Tibial nerve (tissue), 4 donors: ENCODE measurements around the gene CABP4. TPM values are rescaled to one million over a fixed set of nuclear protein-coding genes. Genes with fewer than 3 reads are reported as not detected.
"Not testable (repeated sequence)": the region's sequence is repeated elsewhere in the genome, so short reads cannot be mapped to it uniquely, and the experiment has no call there.

Experiments used
- DNase-seq, 2 donors: peaks; one replicate each; pipeline ENCODE4 v3.0.0-alpha.2; 2019; ENCODE audit warnings: low spot score in 2 of 2
- H3K27ac ChIP-seq, 4 donors: fragments of 200-600 bp; sonication (generic) in 3 of 4; one replicate each; pipeline ENCODE4 v1.5.1; 2017 to 2019; ENCODE audit warnings: mild to moderate bottlenecking in 1 of 4
- H3K27me3 ChIP-seq, 2 donors: fragments of 200-600 bp; sonication (generic) in 1 of 2; one replicate each; pipeline versions ENCODE4 v1.5.1 to v1.6.0; 2017 to 2019
- H3K36me3 ChIP-seq, 3 donors: fragments of 200-600 bp; sonication (generic); one replicate each; pipeline ENCODE4 v1.5.1; 2018 to 2019
- H3K4me1 ChIP-seq, 4 donors: fragments of 200-600 bp; sonication (generic) in 3 of 4; one replicate each; pipeline ENCODE4 v1.5.1; 2017 to 2019
- H3K4me3 ChIP-seq, 4 donors: fragments of 200-600 bp; sonication (generic) in 3 of 4; one replicate each; pipeline ENCODE4 v1.5.1; 2017 to 2019; ENCODE audit warnings: mild to moderate bottlenecking in 1 of 4, moderate library complexity in 1 of 4
- H3K9me3 ChIP-seq, 4 donors: fragments of 200-600 bp; sonication (generic) in 3 of 4; one replicate each; pipeline ENCODE4 v1.5.1; 2017 to 2019
- CTCF ChIP-seq, 5 experiments: fragments of 200-600 bp in 3 of 5; fragments of 450-650 bp in 2 of 5; sonication (generic) in 3 of 5; IDR thresholded peaks; one replicate each; pipeline ENCODE4 v1.5.1; 2016 to 2019; ENCODE audit warnings: antibody characterized with exemption in 5 of 5, mild to moderate bottlenecking in 3 of 5, moderate library complexity in 2 of 5
- EP300 ChIP-seq, 2 donors: sonication (generic); formaldehyde crosslinking; IDR thresholded peaks; one replicate each; pipeline ENCODE4 v1.6.1; 2017; ENCODE audit warnings: antibody characterized with exemption in 2 of 2, mild to moderate bottlenecking in 1 of 2
- POLR2A ChIP-seq, 2 donors: fragments of 450-650 bp; IDR thresholded peaks; one replicate each; pipeline ENCODE4 v1.6.1; 2017; ENCODE audit warnings: antibody characterized with exemption in 2 of 2, mild to moderate bottlenecking in 2 of 2, moderate library complexity in 2 of 2
- WGBS, 2 donors: methylation state at CpG; one replicate each; pipeline ENCODE4 v1.1.5; 2018; 5-methylcytosine and 5-hydroxymethylcytosine counted together
- total RNA-seq, 4 donors: library from RNA; depleted of rRNA; stranded (reverse); fragments of >200 nt; gene quantifications; one replicate each; pipeline ENCODE4 v1.1.0, GENCODE V29; 2016

Gene CABP4
- total RNA-seq, 4 donors from 2014 or later = 0.21 to 5.7 (median 3.6) TPM

GRCh38 chr11:67464411-67465188, 9.4 kb downstream of the CABP4 start:
- H3K4me1 ChIP-seq = peaks cover 4 to 48% (median 30%) of the 10 kb centered on the region in 4 donors
- peaks cover 0 to 13% (median 0%) of the 10 kb centered on the region in 3 donors for H3K36me3 ChIP-seq
- H3K27me3 ChIP-seq = no peaks in the 10 kb centered on the region
- WGBS, 2 donors = 4 to 8% methylated on average over 45 to 47 of the region's 56 CpGs
- H3K9me3 ChIP-seq = no peaks in the 10 kb centered on the region
- H3K4me3 ChIP-seq = peak overlapping the region; percentile 47 to 71 (median 56)
- peak; percentile 85 to 89 for DNase-seq
- peak overlapping the region; percentile 87 to 98 (median 96) for H3K27ac ChIP-seq
- TF ChIP-seq CTCF (IDR thresholded peaks at IDR 0.05) (no peak), EP300 (IDR thresholded peaks at IDR 0.05) (peak in 1 of 2 donors; percentile 69), POLR2A (IDR thresholded peaks at IDR 0.05) (peak in 1 of 2 donors; percentile 51)

GRCh38 chr11:67465189-67465510, 10.0 kb downstream of the CABP4 start:
- no peaks in the 10 kb centered on the region for H3K27me3 ChIP-seq
- WGBS, 2 donors = 40 to 68% methylated on average over 3 of the region's 3 CpGs
- H3K9me3 ChIP-seq = no peaks in the 10 kb centered on the region
- H3K4me3 ChIP-seq = peak overlapping the region; percentile 47 to 71 (median 56)
- TF ChIP-seq POLR2A (IDR thresholded peaks at IDR 0.05) (no peak), EP300 (IDR thresholded peaks at IDR 0.05) (no peak), CTCF (IDR thresholded peaks at IDR 0.05) (no peak)
- DNase-seq = no peak
- peaks cover 4 to 54% (median 32%) of the 10 kb centered on the region in 4 donors for H3K4me1 ChIP-seq
- H3K27ac ChIP-seq = peak overlapping the region; percentile 87 to 98 (median 96)
- H3K36me3 ChIP-seq = peaks cover 0 to 13% (median 0%) of the 10 kb centered on the region in 3 donors

DNA sequence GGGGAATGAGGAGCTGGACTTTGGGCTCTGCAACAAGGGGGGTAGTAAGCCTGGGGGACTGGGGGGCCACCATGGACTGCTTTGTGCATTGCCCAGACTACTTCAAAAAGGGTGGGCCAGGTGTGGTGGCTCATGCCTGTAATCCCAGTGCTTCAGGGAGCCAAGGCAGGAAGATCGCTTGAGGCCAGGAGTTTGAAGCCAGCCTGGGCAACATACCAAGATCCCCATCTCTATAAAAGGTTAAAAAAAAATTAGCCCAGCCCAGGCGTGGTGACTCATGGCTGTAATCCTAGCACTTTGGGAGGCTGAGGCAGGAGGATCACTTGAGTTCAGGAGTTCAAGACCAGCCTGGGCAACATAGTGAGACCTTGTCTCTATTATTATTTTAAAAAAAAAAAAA, 10.4 kb downstream of the CABP4 start:
- H3K36me3 ChIP-seq = peaks cover 0 to 13% (median 0%) of the 10 kb centered on the region in 3 donors
- peak overlapping the region in 3 of 4 donors; percentile 95 to 98 (median 97) for H3K27ac ChIP-seq
- DNase-seq, H3K27me3 ChIP-seq, H3K9me3 ChIP-seq: not testable (repeated sequence)
- WGBS, 2 donors = 58 to 77% methylated on average over 2 of the region's 2 CpGs
- H3K4me1 ChIP-seq = peaks cover 4 to 58% (median 33%) of the 10 kb centered on the region in 4 donors
- peak overlapping the region in 1 of 4 donors; percentile 63 for H3K4me3 ChIP-seq

GRCh38 chr11:67466367-67466766, 11.2 kb downstream of the CABP4 start:
- H3K36me3 ChIP-seq = peaks cover 0 to 13% (median 0%) of the 10 kb centered on the region in 3 donors
- no peak for DNase-seq
- peaks cover 4 to 59% (median 33%) of the 10 kb centered on the region in 4 donors for H3K4me1 ChIP-seq
- TF ChIP-seq EP300 (IDR thresholded peaks at IDR 0.05) = no peak
- TF ChIP-seq CTCF (IDR thresholded peaks at IDR 0.05) = no peak
- no peak for TF ChIP-seq POLR2A (IDR thresholded peaks at IDR 0.05)
- H3K27ac ChIP-seq = peak overlapping the region in 2 of 4 donors; percentile 45 to 93
- H3K4me3 ChIP-seq = no peak overlapping the region
- H3K27me3 ChIP-seq = no peaks in the 10 kb centered on the region
- H3K9me3 ChIP-seq = no peaks in the 10 kb centered on the region
- WGBS, 2 donors = 77 to 80% methylated on average over 5 of the region's 5 CpGs

- no peak for TF ChIP-seq CTCF (IDR thresholded peaks at IDR 0.05)
- no peak for TF ChIP-seq POLR2A (IDR thresholded peaks at IDR 0.05)
- no peak for TF ChIP-seq EP300 (IDR thresholded peaks at IDR 0.05)
- H3K27me3 ChIP-seq = no peaks in the 10 kb centered on the region
- H3K36me3 ChIP-seq = peaks cover 0 to 13% (median 0%) of the 10 kb centered on the region in 3 donors
- no peak for DNase-seq
- WGBS, 2 donors = 67 to 74% methylated on average over 11 of the region's 11 CpGs
- H3K4me3 ChIP-seq = no peak overlapping the region
- peak overlapping the region in 3 of 4 donors; percentile 45 to 93 (median 90) for H3K27ac ChIP-seq
- peaks cover 4 to 59% (median 33%) of the 10 kb centered on the region in 4 donors for H3K4me1 ChIP-seq
- no peaks in the 10 kb centered on the region for H3K9me3 ChIP-seq
Measured at GRCh38 chr11:67466962-67467771, 12.0 kb downstream of the CABP4 start.
